Activated CD4-positive, CD25-positive, alpha-beta regulatory T cell treated with anti-CD3 and anti-CD28 coated beads, Interleukin-2, amount 50 U/mL, for 72 hours (primary cell): ENCODE data around the gene MTMR8.

Source experiments
- DNase-seq: peaks from one replicate; pipeline ENCODE4 v3.0.0; 2021

The MTMR8 gene

GRCh38 chrX:64291123-64291522 lies 104.1 kb downstream of the MTMR8 start:
- DNase-seq, result no peak

GRCh38 chrX:64265265-64265664 lies 130.0 kb downstream of the MTMR8 start:
- no peak for DNase-seq

- no peak for DNase-seq
Measured at GRCh38 chrX:64230123-64230970, 164.9 kb downstream of the MTMR8 start, which contains the start of gene ASB12. TSS of gene ASB12 (minus strand) at chrX:64230607. CDS start at chrX:64225650, 4,957 bp downstream.

- no peak for DNase-seq
Measured at GRCh38 chrX:64229154-64229553, 166.1 kb downstream of the MTMR8 start.
